Activated T-helper 2 cell treated with anti-CD3 and anti-CD28 coated beads, Interferon-gamma antibody, Interleukin-2, Interleukin-4, amounts not matched to agents 10 μg/mL and 5 μg/mL and 100 μg/mL, durations not matched to agents 14 hours and 24 hours and 36 hours (primary cell): ENCODE measurements around the gene TRNT1. TPM values are rescaled to one million over a fixed set of nuclear protein-coding genes. Genes with fewer than 3 reads are reported as not detected.

Source experiments
- DNase-seq: peaks from one replicate; pipeline ENCODE4 v3.0.0; 2021; ENCODE audit warnings: low spot score
- H3K27ac Mint-ChIP-seq: one replicate; pipeline ENCODE4 v1.8.0; 2021; ENCODE audit warnings: mixed read lengths
- H3K27me3 Mint-ChIP-seq: one replicate; pipeline ENCODE4 v1.8.0; 2021; ENCODE audit warnings: low read depth, mixed read lengths
- H3K36me3 Mint-ChIP-seq: one replicate; pipeline ENCODE4 v1.8.0; 2021; ENCODE audit warnings: low read depth, mixed read lengths
- H3K4me1 Mint-ChIP-seq: one replicate; pipeline ENCODE4 v1.8.0; 2021; ENCODE audit warnings: low read depth, mixed read lengths
- H3K4me3 Mint-ChIP-seq: one replicate; pipeline ENCODE4 v1.8.0; 2021; ENCODE audit warnings: low read depth, mild to moderate bottlenecking, moderate library complexity, mixed read lengths
- H3K9me3 Mint-ChIP-seq: one replicate; pipeline ENCODE4 v1.8.0; 2021; ENCODE audit warnings: mixed read lengths
- intact Hi-C: fragments of 100-400 bp; cut with micrococcal nuclease; formaldehyde crosslinking; loops from one replicate; pipeline ENCODE4 v1.15.1; 2023
- total RNA-seq: library from RNA; stranded (reverse); gene quantifications from 2 replicates; pipeline ENCODE4 v1.2.3, GENCODE V29; 2022

Gene TRNT1
- total RNA-seq, 1 donor from 2014 or later = 49.9 TPM

DNA sequence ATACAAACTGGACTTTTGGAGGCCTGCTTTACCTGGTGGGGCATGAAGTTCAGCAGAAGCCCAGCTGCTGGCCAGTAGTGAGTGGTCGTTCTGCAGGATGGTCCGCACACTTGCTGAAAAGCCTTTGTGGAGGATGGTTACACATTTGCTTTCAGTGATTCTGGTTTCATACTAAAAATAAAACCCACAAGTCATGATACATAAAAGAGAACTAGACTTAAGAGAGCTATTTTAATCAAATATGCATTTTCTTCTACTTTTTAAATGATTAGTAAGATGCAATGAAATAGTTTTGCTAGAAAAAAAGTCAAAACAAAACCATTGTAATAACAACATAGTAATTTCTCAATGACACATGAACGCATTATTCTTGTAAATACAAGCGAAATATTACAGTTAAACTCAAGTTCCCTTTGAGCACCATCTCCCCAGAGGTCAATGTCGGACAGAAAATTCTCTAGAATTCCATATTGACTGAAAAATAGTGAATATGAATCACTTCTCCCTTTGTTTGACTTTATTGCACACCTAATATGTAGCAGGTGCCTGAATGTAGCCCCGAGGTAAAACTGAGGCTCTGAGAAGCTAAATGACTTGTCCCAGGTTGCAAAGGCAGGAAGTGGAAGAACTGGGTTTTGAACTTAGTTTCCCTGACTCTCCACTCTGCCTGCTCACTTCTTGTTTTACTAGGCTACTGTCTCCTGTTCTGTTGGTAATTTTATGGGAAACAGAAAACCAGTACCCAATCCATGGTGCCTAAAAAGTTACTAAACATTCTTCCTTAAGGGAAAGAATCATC, 24.9 kb upstream of the TRNT1 start:
- H3K27me3 Mint-ChIP-seq = peaks cover 8% of the 10 kb centered on the region
- DNase-seq = no peak
- intact Hi-C loops = no loop called here
- H3K9me3 Mint-ChIP-seq = no peaks in the 10 kb centered on the region
- no peak overlapping the region for H3K4me3 Mint-ChIP-seq
- H3K27ac Mint-ChIP-seq = no peak overlapping the region
- no peaks in the 10 kb centered on the region for H3K36me3 Mint-ChIP-seq
- peaks cover 2% of the 10 kb centered on the region for H3K4me1 Mint-ChIP-seq

- no peak overlapping the region for H3K4me3 Mint-ChIP-seq
- peaks cover 2% of the 10 kb centered on the region for H3K4me1 Mint-ChIP-seq
- intact Hi-C loops = no loop called here
- no peak for DNase-seq
- no peaks in the 10 kb centered on the region for H3K36me3 Mint-ChIP-seq
- no peak overlapping the region for H3K27ac Mint-ChIP-seq
- no peaks in the 10 kb centered on the region for H3K9me3 Mint-ChIP-seq
- peaks cover 11% of the 10 kb centered on the region for H3K27me3 Mint-ChIP-seq
Measured at GRCh38 chr3:3102751-3103150, 24.0 kb upstream of the TRNT1 start.

- DNase-seq = no peak
- Mint-ChIP-seq H3K27ac (no peak overlapping the region), H3K9me3 (no peaks in the 10 kb centered on the region), H3K4me3 (no peak overlapping the region), H3K4me1 (peaks cover 7% of the 10 kb centered on the region), H3K27me3 (peaks cover 14% of the 10 kb centered on the region), H3K36me3 (no peaks in the 10 kb centered on the region)
- intact Hi-C loops = no loop called here
Measured at GRCh38 chr3:3105246-3105645, 21.5 kb upstream of the TRNT1 start.

DNA sequence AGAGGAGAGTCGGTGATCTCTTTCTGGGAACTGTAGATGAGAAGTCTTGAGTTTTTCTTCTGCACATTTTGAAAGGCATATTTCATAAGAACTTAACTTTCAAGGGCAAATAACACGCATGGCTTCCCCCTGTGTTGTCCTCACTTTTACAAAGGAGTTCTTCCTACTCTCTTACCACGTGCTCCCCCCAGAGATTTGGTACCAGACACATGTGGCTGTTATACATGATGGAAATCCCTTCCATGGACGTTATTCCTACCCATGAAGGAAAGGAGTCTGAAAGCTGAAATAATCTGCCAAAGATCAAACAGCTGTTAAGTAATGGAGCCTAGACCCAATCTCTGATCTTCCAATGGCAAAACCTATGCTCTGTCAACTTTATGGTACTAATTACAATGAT, 20.9 kb upstream of the TRNT1 start:
- no peak for DNase-seq
- intact Hi-C loops = no loop called here
- peaks cover 14% of the 10 kb centered on the region for H3K27me3 Mint-ChIP-seq
- no peak overlapping the region for H3K4me3 Mint-ChIP-seq
- no peaks in the 10 kb centered on the region for H3K9me3 Mint-ChIP-seq
- no peak overlapping the region for H3K27ac Mint-ChIP-seq
- H3K4me1 Mint-ChIP-seq = peaks cover 8% of the 10 kb centered on the region
- no peaks in the 10 kb centered on the region for H3K36me3 Mint-ChIP-seq

GRCh38 chr3:3107181-3107580, 19.6 kb upstream of the TRNT1 start:
- DNase-seq = no peak
- H3K4me3 Mint-ChIP-seq = no peak overlapping the region
- intact Hi-C loops = no loop called here
- no peak overlapping the region for H3K27ac Mint-ChIP-seq
- no peaks in the 10 kb centered on the region for H3K36me3 Mint-ChIP-seq
- no peaks in the 10 kb centered on the region for H3K9me3 Mint-ChIP-seq
- peaks cover 8% of the 10 kb centered on the region for H3K4me1 Mint-ChIP-seq
- H3K27me3 Mint-ChIP-seq = peaks cover 14% of the 10 kb centered on the region

DNA sequence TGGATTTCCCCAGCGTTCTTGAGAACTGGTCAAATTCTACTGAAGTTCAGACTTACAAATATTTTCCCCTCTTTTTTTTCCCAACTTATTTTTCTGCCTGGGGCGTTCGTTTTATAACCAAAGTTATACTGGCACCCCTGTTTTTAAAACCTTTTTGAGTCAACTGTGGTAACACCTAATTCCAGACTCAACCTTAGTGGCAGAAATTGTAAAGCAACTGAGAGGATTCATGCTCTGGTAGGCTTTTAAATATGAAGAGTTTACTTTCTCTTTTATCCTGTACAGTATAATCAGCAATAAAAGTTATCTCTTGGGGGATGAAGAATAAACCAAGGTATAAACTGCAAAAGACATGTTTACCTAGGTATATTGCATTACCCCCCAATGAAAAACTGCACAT, 18.9 kb upstream of the TRNT1 start:
- no peak overlapping the region for H3K27ac Mint-ChIP-seq
- peaks cover 8% of the 10 kb centered on the region for H3K4me1 Mint-ChIP-seq
- H3K4me3 Mint-ChIP-seq = no peak overlapping the region
- H3K36me3 Mint-ChIP-seq = no peaks in the 10 kb centered on the region
- intact Hi-C loops = no loop called here
- no peaks in the 10 kb centered on the region for H3K9me3 Mint-ChIP-seq
- H3K27me3 Mint-ChIP-seq = peaks cover 14% of the 10 kb centered on the region
- no peak for DNase-seq

DNA sequence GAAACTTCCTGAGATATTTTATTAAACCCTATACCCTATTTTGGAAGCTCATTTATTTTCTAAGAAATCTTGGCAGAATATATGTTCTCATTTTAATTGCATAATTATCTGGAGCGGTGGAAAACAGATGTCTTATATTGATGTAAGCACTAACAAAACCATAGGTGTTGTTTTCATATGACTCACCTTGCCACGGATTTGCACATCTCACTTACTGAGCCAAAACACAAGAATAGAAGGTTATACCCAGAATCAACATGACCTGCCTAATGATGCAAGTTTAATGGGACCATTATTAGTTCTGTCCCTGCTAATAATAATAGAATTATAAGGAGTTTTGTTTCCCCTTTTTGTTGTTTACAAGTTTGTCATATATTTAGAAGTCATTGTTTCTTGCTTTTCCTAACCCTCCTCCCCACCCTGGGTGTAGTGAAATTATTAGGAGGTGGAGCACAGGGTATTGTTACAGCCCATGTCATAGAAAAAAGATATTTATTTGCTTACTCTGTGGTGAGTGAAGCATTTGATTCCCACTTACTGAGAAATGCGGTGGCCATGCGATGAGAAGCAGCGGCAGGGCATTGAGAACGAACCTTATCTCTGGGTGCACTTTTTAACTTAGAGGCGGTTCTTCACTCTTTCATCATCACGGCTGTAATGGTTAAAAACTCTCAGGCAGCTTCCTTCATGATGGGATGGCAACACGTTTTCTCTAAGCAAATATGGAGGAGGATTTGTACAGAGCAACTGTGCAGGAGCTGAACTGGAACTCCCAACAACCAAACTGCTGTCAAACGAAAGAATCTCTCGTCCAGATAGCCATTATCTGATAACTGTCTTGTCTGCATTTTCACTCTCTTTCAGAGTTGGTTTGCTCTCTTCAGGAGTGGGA, 17.1 kb upstream of the TRNT1 start:
- Mint-ChIP-seq H3K4me3 (no peak overlapping the region), H3K27ac (no peak overlapping the region), H3K36me3 (no peaks in the 10 kb centered on the region), H3K9me3 (no peaks in the 10 kb centered on the region), H3K27me3 (peaks cover 14% of the 10 kb centered on the region), H3K4me1 (peaks cover 8% of the 10 kb centered on the region)
- intact Hi-C loops = no loop called here
- no peak for DNase-seq

DNA sequence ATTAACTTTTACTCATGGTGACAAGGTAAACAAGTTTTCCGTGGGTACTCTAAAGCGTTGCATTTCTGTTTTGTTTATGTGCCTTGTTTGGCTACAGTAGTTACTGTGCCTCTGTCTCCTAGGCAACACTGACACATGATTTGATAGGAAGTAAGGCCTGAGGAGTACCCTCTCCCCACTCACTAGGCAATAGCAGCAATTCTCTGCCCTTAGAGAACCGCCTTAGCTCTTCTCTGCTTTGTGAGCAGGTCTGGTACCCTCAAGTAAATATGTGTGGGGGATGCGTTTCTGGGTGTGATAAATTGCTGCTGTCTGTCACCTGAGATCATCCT, 16.5 kb upstream of the TRNT1 start, which contains the start of gene IL5RA:
TSS of gene IL5RA (minus strand) at position 76 of the 332 bp plus-strand sequence. CDS start 5,390 bp downstream, outside the sequence.
- peaks cover 12% of the 10 kb centered on the region for H3K27me3 Mint-ChIP-seq
- H3K9me3 Mint-ChIP-seq = no peaks in the 10 kb centered on the region
- peaks cover 7% of the 10 kb centered on the region for H3K4me1 Mint-ChIP-seq
- intact Hi-C loops = no loop called here
- no peak for DNase-seq
- no peak within 1 kb of the TSS for H3K4me3 Mint-ChIP-seq
- H3K36me3 Mint-ChIP-seq = no peaks in the 10 kb centered on the region
- no peak within 1 kb of the TSS for H3K27ac Mint-ChIP-seq

DNA sequence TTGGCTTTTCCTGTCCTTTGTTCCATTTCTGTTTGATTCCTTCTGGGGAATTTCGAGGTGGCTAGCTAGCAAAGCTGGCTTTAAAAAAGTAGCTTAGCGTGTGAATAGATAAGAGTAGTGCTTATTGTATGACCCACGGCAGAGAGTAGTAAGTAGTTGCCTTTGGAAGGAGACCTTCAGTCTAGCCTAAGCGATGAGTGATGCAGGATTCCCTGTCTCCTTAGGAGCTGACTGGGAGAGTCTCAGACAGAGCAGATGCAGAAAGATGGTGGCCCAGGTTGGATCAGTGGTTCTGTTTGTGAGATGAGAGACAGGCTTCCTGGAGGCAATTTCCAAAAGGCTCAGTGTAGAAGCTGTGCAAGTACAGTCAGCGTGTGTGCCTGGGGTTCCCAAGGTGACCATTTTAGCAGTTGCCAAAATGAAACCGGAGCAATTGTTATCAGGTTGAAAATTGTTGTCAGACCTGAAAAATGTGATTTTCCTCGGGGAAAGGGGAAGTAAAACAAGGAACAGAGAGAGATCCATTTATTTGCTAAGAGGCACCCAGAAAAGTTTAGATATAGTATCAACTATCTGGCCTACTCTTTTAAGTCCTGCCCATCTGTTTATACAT, 15.9 kb upstream of the TRNT1 start:
- peaks cover 7% of the 10 kb centered on the region for H3K4me1 Mint-ChIP-seq
- peaks cover 9% of the 10 kb centered on the region for H3K27me3 Mint-ChIP-seq
- H3K36me3 Mint-ChIP-seq = no peaks in the 10 kb centered on the region
- no peak for DNase-seq
- intact Hi-C loops = no loop called here
- H3K4me3 Mint-ChIP-seq = no peak overlapping the region
- no peak overlapping the region for H3K27ac Mint-ChIP-seq
- no peaks in the 10 kb centered on the region for H3K9me3 Mint-ChIP-seq

DNA sequence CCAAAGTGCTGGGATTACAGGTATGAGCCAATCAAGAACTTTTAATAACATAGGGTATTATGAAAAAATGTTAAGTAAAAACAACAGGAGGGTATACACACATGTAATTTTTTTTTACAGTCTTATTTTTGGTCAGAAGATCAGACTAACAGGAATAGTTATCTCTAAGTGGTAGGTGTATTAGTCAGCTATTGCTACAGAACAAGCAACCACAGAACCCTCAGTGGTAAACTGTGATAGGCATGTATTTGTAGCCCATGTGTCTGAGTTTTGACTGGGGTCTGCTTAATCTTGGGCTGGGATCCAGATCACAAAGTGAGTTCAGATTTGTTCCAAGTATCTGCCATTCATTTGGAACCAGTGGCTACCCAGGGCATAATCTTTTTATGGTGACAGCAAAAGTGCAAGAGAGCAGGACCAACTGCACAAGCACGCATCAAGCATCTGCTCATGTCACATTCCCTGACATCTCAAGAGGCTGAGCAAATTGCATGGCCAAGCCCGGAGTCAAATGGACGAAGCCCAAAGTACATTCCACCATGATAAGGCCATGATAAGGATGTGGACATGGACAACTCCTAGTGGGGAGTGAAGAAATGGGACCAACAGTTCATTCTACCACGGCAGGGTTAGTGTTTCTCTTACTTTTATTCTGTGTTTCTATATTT, 13.6 kb upstream of the TRNT1 start:
- intact Hi-C loops = no loop called here
- no peak overlapping the region for H3K4me3 Mint-ChIP-seq
- no peak for DNase-seq
- H3K27ac Mint-ChIP-seq = no peak overlapping the region
- H3K9me3 Mint-ChIP-seq = no peaks in the 10 kb centered on the region
- H3K27me3 Mint-ChIP-seq = peaks cover 9% of the 10 kb centered on the region
- peaks cover 7% of the 10 kb centered on the region for H3K4me1 Mint-ChIP-seq
- no peaks in the 10 kb centered on the region for H3K36me3 Mint-ChIP-seq

DNA sequence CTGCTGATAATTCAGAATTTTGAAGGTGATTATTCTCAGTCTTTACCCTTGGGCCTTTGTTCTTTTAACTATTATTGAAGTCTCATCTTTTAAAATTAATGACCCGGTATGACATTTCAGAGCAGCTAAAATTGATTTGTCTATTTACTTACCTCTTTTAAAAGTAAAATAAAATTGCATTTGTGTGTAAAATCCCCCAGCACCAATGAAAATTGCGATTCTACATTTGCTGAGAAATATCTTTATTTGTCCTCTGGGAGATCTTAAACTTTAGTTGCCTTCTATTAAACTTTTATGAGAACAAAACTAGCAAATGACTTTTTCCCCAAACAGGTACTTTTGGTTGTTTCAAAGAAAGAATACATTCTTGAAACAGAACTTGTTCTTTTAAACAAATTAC, 9.1 kb upstream of the TRNT1 start:
- Mint-ChIP-seq H3K27me3 (peaks cover 7% of the 10 kb centered on the region), H3K9me3 (no peaks in the 10 kb centered on the region), H3K4me1 (peaks cover 7% of the 10 kb centered on the region), H3K27ac (no peak overlapping the region), H3K4me3 (no peak overlapping the region), H3K36me3 (no peaks in the 10 kb centered on the region)
- intact Hi-C loops = no loop called here
- DNase-seq = no peak

DNA sequence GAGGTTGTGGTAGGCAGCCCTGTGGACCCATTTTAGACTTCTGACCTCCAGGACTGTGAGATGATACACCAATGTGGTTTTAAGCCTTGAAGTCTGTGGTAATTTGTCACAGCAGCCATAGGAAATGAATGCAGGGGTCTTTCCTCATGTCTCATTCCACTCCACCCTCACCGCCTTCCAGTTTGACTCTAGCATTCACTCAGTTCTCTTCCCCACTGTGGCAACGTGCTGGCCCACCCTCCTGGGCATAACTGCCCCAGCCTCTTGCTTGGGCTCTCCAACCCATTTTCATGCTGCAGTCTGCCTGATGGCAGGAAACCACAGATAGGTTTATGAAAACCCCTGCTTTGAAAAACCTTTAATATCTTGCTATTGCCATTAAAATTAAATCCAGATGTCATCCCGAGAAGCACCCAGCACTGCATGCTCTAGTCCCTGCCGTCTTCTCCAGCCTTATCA, 7.3 kb upstream of the TRNT1 start:
- Mint-ChIP-seq H3K9me3 (no peaks in the 10 kb centered on the region), H3K27ac (no peak overlapping the region), H3K27me3 (peaks cover 7% of the 10 kb centered on the region), H3K36me3 (no peaks in the 10 kb centered on the region), H3K4me3 (no peak overlapping the region), H3K4me1 (peaks cover 7% of the 10 kb centered on the region)
- intact Hi-C loops = no loop called here
- no peak for DNase-seq
